NCI-H1105 treated with DMSO at 0.1 percent for 48 hours (cell line): Measurements from ENCODE around the gene COL23A1.
A peak's percentile ranks its signal among the peaks of the same experiment; 100 is the strongest.

Source experiments
- DNase-seq: peaks from one replicate; lab custom pipeline; 2025; lab: John Stamatoyannopoulos, UW

Gene COL23A1

DNA sequence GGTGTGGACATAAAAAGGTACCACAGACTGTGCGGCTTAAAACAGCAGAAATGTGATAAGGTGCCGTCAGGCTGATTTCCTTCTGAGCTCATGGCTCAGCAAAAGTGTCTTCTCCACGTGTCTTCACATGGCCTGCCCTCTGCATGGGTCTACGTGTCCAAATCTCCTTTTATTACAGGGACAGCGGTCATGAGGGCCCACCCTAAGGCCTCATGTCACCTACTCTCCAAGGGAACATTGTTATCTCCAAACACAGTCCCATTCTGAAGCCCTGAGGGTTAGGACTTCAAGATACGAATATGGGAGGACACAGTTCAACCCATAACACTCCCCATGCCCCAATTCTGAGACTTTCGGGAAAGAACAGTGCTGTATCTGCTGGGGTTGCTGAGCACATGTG is 35.2 kb downstream of the COL23A1 start:
- no peak for DNase-seq

DNA sequence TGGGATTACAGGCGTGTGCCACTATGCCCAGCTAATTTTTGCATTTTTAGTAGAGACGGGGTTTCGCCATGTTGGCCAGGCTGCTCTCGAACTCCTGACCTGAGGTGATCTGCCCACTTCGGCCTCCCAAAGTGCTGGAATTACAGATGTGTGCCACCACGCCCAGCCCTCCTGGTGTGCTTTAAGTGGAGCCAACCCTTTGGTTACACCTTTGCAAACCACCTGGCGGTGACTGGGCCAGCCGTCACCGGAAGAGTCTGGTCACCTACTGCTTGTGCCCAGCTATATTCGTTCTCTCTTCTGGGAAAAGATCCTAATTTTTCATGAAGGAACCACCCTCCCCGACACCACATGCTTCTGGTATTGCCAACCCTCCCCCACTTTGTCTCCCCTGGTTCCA is 35.9 kb downstream of the COL23A1 start:
- DNase-seq, result no peak

DNA sequence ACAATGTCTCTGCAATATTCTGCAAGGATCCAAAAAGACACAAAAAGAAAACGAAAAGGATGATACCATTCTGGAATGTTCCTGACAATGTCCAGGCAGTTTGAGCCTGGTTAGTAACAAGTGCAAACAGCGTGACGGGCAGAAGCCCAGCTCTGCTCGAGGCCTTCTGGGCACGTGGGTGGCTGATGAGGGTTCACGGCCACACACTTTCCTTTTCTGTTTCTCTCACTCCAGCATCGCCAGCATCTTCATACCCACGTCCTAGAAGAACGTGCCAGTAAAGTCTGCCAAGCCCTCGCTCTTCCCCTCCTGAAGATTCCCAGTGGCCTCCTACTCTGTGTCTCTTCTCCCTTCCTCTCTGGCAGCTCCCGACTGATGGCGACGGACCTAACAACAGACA is 36.7 kb downstream of the COL23A1 start:
- DNase-seq, result no peak

DNA sequence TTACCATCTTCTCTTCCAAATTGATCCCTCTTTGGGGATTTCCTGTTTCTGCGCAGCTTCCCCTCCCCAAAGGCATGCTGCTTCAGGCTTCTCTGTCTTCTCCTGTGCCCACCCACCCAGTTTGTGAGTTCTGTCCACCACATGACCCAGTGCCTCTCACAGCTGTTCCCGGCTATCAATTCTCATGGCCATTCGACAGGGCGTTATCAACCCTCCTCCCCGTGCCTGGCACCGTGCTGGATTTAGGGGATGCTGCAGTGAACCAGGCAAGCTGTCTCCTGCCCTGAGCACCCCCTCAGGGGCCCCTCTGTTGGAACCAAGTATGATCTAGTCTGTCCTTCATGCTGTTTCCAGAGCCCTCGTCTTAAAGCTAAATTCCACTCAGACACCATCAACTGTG is 38.7 kb downstream of the COL23A1 start:
- DNase-seq, result no peak

DNA sequence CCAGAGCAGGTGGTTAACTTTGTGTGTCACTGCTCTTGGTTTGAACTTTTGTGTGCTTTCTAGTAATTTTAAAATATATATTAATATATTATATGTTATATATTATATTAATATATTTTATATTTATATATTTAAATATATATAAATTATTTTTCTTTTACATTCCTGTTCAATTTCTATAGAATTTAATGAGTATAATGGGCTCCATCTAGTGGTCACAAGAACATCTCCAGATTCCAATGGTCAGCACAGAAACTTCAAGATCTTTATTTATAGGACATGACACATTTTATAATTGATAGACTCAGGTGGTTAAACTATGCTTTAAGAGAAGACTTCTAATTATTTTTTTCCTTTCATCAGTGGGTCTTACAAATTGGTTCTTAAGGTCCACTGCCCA is 39.1 kb downstream of the COL23A1 start:
- peak; percentile 29 for DNase-seq

DNA sequence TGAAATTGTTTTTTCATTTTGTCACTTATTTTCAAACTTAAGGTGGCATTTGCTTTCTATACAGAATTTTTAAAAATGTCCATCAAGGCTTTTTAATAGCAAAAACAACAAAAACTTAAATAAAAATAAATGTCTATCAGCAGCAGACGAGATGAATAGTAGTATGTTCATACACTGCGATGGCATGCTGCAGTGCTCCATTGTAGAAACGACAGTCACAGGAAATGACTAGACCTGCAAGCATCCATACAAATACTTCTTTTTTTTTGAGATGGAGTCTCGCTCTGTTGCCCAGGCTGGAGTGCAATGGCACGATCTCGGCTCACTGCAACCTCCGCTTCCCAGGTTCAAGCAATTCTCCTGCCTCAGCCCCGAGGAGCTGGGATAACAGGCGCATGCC is 41.4 kb downstream of the COL23A1 start:
- no peak for DNase-seq

DNA sequence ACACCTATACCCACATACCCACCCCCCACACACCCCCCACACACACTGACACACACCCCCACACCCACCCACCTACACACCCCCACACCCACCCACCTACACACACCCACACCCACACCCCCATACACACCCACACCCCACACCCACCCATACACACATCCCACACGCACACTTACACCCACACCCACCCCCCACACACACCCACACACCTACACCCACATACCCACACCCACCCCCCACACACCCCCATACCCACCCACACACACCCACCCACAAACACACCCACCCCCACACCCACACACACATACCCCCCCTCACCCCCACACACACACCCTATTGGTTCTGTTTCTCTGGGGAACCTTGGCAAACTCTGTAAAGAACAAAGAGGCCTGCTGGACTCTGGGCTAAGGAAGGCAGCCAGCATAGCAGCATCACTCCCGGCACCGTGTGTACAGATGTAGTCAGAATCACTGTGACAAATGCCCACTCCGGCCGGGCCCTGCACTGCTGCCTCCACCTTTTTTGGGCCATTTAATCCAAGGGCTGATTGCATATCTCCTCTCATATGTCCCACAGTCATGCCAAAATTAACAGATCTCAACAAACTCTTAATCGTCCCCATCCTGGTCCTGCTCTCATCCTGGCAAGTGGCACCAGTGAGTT is 42.3 kb downstream of the COL23A1 start:
- DNase-seq, result no peak

DNA sequence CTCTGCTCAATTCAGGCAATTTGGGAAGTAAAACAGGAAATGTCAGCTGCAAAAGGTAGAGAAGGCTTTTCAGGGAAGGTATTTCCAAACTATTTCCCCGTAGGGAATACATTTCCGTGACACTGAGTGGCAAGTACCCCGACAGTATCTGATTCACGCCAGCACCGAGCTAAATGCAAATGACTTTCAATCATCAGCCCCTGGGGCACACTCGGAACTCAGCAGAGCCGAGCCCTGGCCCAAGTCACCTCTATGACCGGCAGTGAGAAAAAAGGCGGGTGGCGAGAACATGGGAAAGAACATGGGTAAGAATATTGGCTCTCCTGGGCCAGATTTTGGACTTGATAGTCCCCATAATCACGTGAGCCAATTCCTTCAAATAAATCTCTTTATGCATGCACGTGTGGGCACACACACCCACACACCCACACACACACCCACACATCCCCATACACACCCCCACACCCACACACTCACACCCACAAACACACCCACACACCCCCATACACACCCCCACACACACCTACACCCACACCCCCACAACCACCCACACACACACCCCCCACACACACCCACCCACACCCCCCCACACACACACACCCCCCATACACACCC is 43.0 kb downstream of the COL23A1 start:
- DNase-seq, result no peak

DNA sequence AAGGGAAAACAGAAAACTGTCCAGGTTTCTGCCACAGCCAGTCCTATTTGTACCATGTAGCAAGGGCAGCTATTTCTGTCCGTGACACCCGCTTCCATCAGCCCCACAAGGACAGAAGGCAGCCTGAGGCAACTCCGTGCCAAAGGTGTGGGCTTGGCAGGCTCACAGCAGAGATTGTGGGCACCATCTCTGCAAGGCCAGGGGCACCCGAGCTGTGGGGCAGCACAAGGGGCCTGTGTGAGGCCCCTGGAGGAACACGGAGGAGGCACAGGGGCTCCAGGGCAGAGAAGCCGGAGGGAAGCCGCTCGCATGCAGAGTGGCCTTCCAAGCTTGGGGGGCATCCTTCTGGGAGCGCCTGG is 43.5 kb downstream of the COL23A1 start:
- no peak for DNase-seq

DNA sequence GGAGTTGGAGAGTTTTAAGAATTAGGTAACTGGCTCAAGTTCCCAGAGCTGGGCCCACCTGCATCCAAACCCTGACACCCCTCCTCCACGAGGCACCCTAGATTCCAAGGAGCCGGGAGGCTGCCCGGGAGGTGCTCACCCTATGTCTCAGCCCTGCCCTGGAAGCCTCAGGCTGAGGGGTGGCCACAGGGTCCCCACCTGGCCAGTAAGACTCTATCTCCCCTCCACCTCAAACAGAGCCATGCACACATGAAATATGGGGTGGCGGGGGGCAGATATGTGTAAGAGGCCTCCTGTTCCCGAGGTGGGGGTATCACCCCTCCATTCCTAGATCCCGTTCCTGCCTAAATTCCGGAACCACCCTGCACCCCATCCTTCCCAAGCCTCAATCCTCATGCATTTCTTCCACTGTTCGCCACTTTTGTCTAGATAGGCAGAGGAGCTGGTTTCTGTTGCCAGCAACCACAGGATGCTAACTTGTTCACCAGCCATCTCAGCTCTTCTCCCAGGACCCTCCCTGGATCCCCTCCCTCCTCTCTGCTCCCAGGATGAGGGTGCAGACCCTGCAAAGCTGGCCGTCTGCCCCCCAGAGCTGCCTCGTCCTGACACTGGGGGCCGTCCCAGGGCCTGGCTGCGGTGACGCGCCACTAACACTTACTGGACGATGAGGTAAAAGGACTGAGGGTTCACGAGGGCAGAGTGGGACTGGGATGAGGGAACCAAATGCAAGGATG is 44.1 kb downstream of the COL23A1 start:
- DNase-seq, result no peak

DNA sequence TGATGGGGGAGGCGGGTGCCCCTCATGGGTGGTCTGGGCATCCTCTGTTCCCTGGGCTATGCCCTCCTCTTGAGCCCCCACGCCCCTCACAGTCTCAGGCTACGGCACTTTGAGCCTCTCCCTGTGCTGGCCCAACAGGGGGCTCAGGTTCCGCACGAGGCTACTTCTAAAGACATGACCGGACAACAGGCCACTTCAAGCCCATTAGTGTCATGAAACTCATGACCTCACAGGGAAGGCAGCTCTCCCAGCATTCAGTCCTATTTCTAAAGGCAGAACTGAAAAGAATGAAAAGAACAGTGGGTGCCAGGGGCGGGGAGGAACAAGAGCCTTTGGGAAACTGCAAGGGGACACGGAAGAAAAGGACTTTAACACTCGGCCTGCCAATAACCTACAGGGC is 45.0 kb downstream of the COL23A1 start:
- DNase-seq, result no peak

DNA sequence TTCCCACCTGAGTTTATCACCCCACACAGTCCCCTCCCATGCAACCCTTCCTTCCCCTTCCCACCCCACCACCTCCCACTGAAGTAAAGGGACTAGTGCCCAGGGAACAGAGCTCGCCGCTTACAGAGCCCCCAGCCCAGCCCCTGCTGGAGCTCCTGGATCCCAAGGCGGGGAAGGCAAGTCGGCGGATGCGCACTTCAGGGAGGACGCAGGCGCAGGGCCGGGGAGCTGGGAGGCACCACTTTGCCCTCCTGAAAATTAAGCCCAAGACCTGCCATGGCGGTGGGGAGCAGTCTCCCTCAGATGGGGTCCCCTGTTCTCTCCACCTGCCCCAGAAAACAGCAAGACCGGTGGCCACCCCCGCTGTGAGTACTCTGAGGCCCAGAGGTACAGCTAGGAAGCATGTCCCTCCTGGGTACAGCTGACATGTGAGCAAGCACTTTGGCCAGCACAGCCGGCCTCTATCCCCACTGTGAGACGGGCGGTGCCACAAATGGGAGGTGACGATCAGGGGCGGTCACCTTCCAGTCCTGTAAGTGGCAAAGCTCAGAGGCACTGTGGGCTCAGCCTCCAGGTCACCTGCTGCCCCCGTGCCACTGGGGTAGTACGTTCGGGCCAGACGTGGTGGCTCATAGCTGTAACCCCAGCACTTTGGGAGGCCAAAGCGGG is 45.9 kb downstream of the COL23A1 start:
- no peak for DNase-seq

DNA sequence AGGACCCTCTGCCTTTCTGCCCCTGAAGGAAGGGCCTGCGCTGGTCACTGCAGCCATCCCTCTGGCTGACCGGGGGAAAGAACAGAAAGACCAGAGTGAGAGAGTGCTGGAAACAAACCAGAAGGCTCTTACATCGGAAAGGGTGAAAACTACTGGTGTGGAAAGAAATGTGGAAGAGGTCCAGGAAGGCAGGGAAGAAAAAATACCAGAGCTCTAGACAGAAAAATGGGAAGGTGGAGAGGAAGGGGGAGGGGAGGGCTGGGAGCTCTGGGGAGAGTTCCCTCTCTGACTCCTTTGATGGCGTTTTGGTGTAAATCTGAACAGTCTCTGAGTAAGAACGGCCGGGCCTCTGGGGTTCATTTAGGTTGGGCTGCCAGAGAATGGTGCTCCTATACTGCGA is 47.7 kb downstream of the COL23A1 start:
- no peak for DNase-seq

DNA sequence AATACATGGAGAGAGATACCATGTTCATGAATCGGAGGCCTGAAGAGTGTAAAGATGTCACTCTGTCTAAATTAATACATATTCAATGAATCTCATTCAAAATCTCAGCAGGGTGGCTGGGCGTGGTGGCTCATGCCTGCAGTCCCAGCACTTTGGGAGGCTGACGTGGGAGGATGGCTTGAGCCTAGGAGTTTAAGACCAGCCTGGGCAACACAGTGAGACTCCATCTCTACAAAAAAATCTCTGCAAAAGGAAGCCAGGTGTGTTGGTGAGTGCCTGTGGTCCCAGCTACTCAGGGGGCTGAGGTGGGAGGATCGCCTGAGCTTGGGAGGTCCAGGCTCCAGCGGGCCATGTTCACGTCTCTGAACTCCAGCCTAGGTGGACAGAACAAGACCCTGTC is 49.7 kb downstream of the COL23A1 start:
- no peak for DNase-seq

DNA sequence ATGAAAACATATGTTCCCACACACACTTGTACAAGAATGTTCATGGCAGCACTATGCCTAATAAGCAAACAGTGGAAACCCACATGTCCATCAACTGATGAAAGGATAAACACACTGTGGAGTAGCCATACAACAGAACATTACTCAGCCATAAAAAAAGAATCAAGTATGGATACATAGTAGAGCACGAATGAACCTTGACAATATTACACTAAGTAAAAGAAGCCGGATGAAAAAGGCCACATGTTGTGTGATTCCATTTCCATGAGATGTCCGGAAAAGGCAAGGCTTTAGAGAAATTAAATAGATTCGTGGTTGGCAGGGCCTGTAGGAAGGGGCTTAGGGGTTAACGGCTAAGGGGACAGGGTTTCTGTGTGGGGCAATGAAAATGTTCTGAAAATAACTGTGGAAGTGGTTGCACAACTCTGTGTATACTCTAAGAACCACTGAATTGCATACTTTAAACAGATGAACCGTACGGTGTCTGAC is 51.4 kb downstream of the COL23A1 start:
- no peak for DNase-seq

DNA sequence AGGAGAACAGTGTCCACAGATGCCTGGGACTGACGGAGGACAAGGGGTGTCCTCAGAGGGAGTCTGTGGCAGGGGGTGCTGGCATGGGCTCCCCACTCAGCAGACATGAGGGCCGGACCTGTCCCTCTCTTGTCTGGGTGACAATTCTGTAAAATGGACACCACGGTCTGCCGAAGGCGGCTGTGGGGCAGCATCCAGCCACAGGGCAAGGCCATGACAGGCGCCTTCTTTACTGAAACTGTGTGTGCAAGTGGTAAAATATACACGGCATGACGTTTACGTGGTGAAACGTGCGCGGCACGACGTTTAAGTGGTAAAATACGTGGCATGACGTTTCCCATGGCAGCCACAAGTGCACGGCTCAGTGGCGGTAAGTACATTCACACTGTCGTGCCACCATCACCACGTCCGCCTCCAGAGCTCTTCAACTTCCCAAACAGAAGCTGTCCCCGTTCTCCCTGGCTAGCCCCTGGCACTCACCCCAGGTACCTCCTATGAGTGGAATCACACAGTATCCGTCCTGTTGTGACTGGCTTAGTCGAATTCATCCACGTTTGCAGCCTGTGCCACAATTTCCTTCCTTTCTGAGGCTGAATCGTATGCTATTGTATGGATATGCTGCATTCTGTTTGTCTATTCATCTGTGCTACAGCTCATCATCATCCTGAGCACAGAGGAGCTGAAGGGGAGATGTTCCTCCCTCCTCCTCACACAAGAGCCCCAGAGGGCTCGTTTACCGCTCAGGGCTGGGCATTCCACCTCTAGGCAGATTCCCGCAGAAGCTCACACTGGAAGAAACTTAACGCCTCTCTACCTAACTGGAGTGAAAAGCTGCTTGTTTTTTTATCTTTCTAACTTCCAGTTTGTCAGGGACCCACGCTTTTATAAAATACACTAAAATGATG is 52.5 kb downstream of the COL23A1 start:
- DNase-seq, result no peak

DNA sequence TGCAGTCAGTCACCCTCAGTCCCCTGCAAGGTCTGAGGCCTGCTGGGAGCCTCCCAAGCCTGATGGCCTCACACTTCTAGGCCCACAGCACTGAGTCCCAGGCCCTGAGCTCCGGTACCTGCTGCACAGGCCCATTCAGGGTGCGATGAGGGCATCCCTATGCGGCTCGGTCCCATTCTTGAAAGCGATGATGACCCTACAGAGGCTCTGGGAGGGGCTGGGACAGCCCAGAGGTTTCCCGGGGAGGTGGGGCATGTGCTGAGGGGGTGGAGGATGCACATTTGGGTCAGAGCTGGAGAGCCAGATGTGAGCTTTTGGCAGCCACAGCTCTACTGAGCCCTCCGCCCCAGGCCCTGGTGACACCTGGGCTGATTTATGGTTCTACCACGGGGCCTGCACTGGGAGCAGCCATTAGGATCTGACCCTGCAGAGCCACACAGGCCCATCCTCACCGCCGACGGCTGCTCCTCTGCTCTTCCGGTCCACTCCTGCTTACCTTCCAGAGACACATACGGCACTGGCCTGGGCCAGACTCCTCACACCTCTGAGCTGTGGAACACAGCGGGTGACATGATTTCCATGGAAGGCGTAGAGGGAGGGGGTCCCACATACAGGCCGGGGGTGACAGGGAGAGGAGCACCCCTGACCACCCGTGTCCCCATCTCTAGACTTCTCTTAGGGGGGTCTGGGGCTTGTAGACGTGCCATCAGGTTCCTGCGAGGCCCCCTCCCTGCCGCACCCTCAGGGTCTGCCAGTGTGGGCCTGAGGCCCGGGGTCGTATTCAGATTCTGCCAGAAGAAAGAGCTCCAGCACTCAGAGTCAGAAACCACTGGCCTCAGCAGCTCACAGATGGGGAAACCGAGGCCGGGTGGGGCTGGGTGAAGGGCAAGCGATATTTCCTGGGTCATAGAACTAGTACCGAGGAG is 53.4 kb downstream of the COL23A1 start:
- DNase-seq, result no peak

DNA sequence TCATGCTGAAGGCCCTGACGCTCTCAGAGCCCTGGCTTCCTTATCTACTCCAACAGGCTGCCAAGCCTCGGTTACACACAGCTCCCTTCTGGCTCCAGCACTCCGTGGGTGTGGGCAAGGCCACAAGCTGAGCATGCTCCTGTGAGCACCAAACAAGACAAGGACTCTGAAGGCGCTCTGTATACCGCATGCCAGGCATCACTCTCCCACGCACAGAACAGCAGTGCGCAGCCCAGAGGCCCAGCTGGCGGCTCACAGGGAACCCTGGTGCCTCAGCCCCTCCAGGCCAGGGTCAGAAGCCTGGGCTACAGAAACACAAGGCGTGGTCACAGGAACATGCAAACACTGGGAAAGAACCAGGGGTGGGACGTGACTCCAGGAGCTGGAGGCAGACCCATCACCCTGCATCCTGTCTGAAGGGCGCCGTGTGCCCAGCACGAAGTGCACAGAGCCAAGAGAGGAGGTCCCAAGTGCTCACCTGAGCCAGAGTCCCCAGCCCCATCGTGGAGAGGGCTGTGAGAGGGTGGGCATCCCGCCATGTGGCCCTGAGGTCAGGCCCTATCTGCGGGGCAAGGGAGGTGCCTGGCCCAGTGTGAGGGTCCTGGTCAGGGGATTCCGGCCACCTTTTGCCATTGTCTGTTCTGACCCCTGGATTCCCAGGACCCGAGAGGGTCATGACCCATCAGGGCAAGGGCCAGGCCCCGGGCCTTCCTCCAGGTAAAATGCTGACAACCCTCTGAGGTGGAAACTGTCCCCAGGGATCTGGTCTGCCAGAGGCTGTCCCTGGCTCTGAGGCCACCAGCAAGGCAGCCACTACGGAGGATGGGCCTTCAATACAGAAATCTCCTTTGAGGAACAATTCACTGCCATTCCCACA is 54.7 kb downstream of the COL23A1 start:
- no peak for DNase-seq

DNA sequence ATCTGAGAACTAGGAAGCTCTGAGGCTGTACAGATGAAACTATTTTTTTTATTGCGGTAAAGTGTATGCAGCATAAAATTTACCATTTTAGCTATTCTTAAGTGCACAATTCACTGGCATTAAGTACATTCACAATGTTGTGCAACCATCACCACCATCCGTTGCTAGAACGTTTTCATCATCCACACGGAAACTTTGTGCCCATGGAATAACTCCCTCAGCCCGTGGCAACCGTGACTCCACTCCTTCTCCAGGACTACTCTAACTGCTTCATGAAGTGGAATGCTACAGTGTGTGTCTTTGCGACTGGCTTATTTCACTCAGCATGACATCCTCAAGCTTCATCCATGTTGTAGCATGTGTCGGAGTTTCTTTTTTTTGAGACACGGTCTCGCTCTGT is 57.1 kb downstream of the COL23A1 start:
- no peak for DNase-seq

DNA sequence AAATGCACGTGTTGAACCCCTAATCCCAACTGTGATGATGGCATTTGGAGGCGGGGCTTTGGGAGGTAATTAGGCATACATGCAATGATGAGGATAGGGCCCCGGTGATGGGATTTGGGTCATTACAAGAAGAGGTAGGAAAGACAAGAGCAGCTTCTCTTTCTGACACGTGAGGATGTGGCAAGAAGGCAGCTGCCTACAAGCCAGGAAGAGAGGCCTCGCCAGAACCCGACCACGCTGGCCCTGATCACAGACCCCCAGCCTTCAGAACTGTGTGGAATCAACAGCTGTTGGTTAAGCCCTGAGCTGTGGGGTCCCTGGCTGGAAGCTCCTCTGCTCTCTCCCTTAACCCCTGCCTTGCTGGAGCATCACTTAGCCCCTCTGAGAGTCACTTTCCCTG is 57.5 kb downstream of the COL23A1 start:
- no peak for DNase-seq
